Stromal cell of bone marrow (primary cell): ENCODE results near the gene CD28.

Source experiments
- DNase-seq: peaks from one replicate; pipeline ENCODE4 v3.0.0-alpha.2; 2012; ENCODE audit warnings: low read depth

Gene CD28

GRCh38 chr2:203715744-203716143 lies 9.3 kb downstream of the CD28 start:
- DNase-seq = no peak

GRCh38 chr2:203718087-203718486 lies 11.6 kb downstream of the CD28 start:
- DNase-seq = no peak

GRCh38 chr2:203719456-203720410 lies 13.3 kb downstream of the CD28 start:
- no peak for DNase-seq

GRCh38 chr2:203720915-203721672 lies 14.7 kb downstream of the CD28 start:
- no peak for DNase-seq

- no peak for DNase-seq
Observed at GRCh38 chr2:203721781-203722300, 15.4 kb downstream of the CD28 start.

- no peak for DNase-seq
Observed at GRCh38 chr2:203722411-203722810, 16.0 kb downstream of the CD28 start.

GRCh38 chr2:203728321-203728720 lies 21.9 kb downstream of the CD28 start:
- DNase-seq = no peak

GRCh38 chr2:203730076-203730729 lies 23.8 kb downstream of the CD28 start:
- DNase-seq = peak; percentile 33

- no peak for DNase-seq
Observed at GRCh38 chr2:203730883-203731282, 24.4 kb downstream of the CD28 start.

GRCh38 chr2:203732092-203732952 lies 25.9 kb downstream of the CD28 start:
- DNase-seq = no peak

GRCh38 chr2:203732953-203733510 lies 26.6 kb downstream of the CD28 start:
- DNase-seq = no peak

- DNase-seq = no peak
Observed at GRCh38 chr2:203733684-203734083, 27.2 kb downstream of the CD28 start.

GRCh38 chr2:203734276-203734983 lies 28.0 kb downstream of the CD28 start:
- no peak for DNase-seq

- DNase-seq = no peak
Observed at GRCh38 chr2:203737360-203737759, 30.9 kb downstream of the CD28 start.

- DNase-seq = no peak
Observed at GRCh38 chr2:203739351-203739750, 32.9 kb downstream of the CD28 start.

- no peak for DNase-seq
Observed at GRCh38 chr2:203740871-203741281, 34.4 kb downstream of the CD28 start.

GRCh38 chr2:203741566-203741965 lies 35.1 kb downstream of the CD28 start:
- DNase-seq = no peak

- peak; percentile 67 for DNase-seq
Observed at GRCh38 chr2:203743441-203743981, 37.1 kb downstream of the CD28 start.

- DNase-seq = no peak
Observed at GRCh38 chr2:203744091-203744490, 37.7 kb downstream of the CD28 start.

GRCh38 chr2:203745267-203745666 lies 38.8 kb downstream of the CD28 start:
- DNase-seq = no peak
